NCI-H1105 treated with DMSO at 0.1 percent for 48 hours (cell line): ENCODE results near the gene TACC3.

Source experiments
- DNase-seq: peaks from one replicate; lab custom pipeline; 2025; lab: John Stamatoyannopoulos, UW

The TACC3 gene

GRCh38 chr4:1776521-1777161 is 55.3 kb downstream of the TACC3 start:
- no peak for DNase-seq

GRCh38 chr4:1777822-1778641 is 56.7 kb downstream of the TACC3 start:
- no peak for DNase-seq

- DNase-seq: no peak
Observed at GRCh38 chr4:1778642-1779392, 57.5 kb downstream of the TACC3 start.

- DNase-seq: no peak
Observed at GRCh38 chr4:1779588-1780382, 58.5 kb downstream of the TACC3 start.

GRCh38 chr4:1780435-1780834 is 59.1 kb downstream of the TACC3 start:
- no peak for DNase-seq

GRCh38 chr4:1783015-1783414 is 61.7 kb downstream of the TACC3 start:
- DNase-seq: no peak

GRCh38 chr4:1783970-1784369 is 62.6 kb downstream of the TACC3 start:
- DNase-seq: no peak

- DNase-seq: no peak
Observed at GRCh38 chr4:1784395-1784788, 63.1 kb downstream of the TACC3 start.

- DNase-seq: no peak
Observed at GRCh38 chr4:1784789-1785591, 63.7 kb downstream of the TACC3 start.

GRCh38 chr4:1785592-1785991 is 64.3 kb downstream of the TACC3 start:
- DNase-seq: no peak

- no peak for DNase-seq
Observed at GRCh38 chr4:1786544-1787362, 65.4 kb downstream of the TACC3 start.

GRCh38 chr4:1787411-1788077 is 66.2 kb downstream of the TACC3 start:
- DNase-seq: no peak

- no peak for DNase-seq
Observed at GRCh38 chr4:1788254-1788973, 67.1 kb downstream of the TACC3 start.

GRCh38 chr4:1789552-1789951 is 68.2 kb downstream of the TACC3 start:
- no peak for DNase-seq

GRCh38 chr4:1790005-1790404 is 68.7 kb downstream of the TACC3 start:
- no peak for DNase-seq

- DNase-seq: no peak
Observed at GRCh38 chr4:1792158-1792831, 71.0 kb downstream of the TACC3 start.

GRCh38 chr4:1792832-1793495 is 71.6 kb downstream of the TACC3 start, which contains the start of gene FGFR3:
FGFR3 (plus strand) TSS chr4:1793293; CDS start chr4:1793935, 642 bp downstream.
- no peak for DNase-seq

GRCh38 chr4:1793496-1793840 is 72.1 kb downstream of the TACC3 start:
- DNase-seq: no peak
